Progenitor cell of endocrine pancreas (in vitro differentiated cells): ENCODE results near the gene MAFG. TPM values are rescaled to one million over a fixed set of nuclear protein-coding genes. Genes with fewer than 3 reads are reported as not detected.
A peak's percentile ranks its signal among the peaks of the same experiment; 100 is the strongest.

ENCODE experiments used
- DNase-seq: peaks from one replicate; pipeline ENCODE4 v3.0.0; 2021; ENCODE audit warnings: low spot score; ENCODE audit not compliant: unreplicated experiment
- H3K27ac Mint-ChIP-seq: 2 replicates; pipeline ENCODE4 v1.8.0; 2021; ENCODE audit warnings: mild to moderate bottlenecking, moderate library complexity, mixed read lengths
- H3K27me3 Mint-ChIP-seq: 2 replicates; pipeline ENCODE4 v1.8.0; 2021; ENCODE audit warnings: mixed read lengths
- H3K36me3 Mint-ChIP-seq: 2 replicates; pipeline ENCODE4 v1.8.0; 2022; ENCODE audit warnings: mixed read lengths; ENCODE audit not compliant: insufficient read depth
- H3K4me1 Mint-ChIP-seq: 2 replicates; pipeline ENCODE4 v1.8.0; 2021; ENCODE audit warnings: low read depth, mixed read lengths
- H3K4me3 Mint-ChIP-seq: 2 replicates; pipeline ENCODE4 v1.8.0; 2021; ENCODE audit warnings: low read depth, mild to moderate bottlenecking, moderate library complexity, mixed read lengths
- H3K9me3 Mint-ChIP-seq: 2 replicates; pipeline ENCODE4 v1.8.0; 2021; ENCODE audit warnings: low read depth, mixed read lengths
- total RNA-seq: library from RNA; stranded (reverse); gene quantifications from 2 replicates; pipeline ENCODE4 v1.2.1, GENCODE V29; 2021
- TF ChIP-seq, protein P1 (sequence below): fragments of 200-600 bp; sonication (generic); IDR thresholded peaks from one replicate; pipeline ENCODE4 v1.5.0; 2021; ENCODE audit warnings: antibody characterized with exemption, mild to moderate bottlenecking; ENCODE audit not compliant: unreplicated experiment

MAFG gene
- total RNA-seq, 1 donor from 2014 or later = 29.5 TPM

DNA sequence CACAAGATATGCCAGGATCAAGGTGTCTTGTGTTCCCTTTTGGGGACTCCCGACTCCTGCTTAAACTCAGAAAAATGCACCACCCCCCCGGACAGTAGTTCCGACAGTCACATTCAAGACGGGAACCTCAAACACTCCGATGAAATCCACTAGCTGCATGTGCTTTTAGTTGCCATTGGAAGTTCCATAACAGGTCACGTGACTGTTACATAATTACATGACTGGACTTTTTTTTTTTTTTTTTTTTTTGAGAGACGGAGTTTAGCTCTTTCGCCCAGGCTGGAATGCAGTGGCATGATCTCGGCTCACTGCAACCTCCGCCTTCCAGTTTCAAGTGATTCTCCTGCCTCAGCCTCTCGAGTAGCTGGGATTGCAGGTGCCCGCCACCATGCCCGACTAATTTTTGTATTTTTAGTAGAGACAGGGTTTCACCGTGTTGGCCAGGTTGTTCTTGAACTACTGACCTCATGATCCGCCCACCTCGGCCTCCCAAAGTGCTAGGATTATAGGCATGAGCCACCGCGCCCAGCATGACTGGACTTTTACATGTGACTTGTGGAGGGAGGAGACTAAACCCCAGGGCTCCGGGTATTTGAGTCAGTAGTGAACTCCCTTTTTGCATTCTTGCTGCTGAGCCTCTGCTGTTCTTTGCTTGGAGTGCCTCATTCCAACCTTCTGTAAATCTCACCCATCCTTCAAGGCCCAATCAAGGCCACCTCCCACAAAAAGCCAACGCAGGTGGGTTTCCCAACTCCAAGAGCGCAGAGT lies 11.1 kb downstream of the MAFG start:
- no peak for DNase-seq
- Mint-ChIP-seq H3K27ac (no peak overlapping the region), H3K9me3 (no peaks in the 10 kb centered on the region), H3K36me3 (peaks cover 19% of the 10 kb centered on the region), H3K4me3 (peak overlapping the region; percentile 75), H3K4me1 (peaks cover 14% of the 10 kb centered on the region), H3K27me3 (no peaks in the 10 kb centered on the region)
- TF ChIP-seq, protein P1, sequence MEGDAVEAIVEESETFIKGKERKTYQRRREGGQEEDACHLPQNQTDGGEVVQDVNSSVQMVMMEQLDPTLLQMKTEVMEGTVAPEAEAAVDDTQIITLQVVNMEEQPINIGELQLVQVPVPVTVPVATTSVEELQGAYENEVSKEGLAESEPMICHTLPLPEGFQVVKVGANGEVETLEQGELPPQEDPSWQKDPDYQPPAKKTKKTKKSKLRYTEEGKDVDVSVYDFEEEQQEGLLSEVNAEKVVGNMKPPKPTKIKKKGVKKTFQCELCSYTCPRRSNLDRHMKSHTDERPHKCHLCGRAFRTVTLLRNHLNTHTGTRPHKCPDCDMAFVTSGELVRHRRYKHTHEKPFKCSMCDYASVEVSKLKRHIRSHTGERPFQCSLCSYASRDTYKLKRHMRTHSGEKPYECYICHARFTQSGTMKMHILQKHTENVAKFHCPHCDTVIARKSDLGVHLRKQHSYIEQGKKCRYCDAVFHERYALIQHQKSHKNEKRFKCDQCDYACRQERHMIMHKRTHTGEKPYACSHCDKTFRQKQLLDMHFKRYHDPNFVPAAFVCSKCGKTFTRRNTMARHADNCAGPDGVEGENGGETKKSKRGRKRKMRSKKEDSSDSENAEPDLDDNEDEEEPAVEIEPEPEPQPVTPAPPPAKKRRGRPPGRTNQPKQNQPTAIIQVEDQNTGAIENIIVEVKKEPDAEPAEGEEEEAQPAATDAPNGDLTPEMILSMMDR = no peak

DNA sequence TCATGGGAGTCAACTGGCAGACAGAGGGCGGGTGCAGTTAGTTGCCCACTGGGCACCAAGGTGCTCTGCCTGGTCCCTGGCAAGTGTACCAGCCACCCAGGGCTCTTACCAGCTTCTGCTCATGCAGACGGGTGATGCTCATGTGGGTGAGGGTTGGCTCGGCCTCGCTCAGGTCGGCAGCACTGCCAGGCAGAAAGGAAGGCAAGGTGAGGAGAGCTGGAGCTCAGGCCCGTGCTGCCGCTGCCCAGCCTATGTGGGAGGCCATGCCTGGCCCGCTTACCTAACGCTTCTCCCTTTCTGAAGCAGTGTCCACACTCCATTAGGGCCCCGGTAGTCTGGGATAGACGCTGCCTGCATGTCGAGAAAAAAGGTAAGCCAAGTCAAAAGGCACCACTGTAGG lies 12.2 kb downstream of the MAFG start:
- no peak for DNase-seq
- no peaks in the 10 kb centered on the region for H3K9me3 Mint-ChIP-seq
- no peaks in the 10 kb centered on the region for H3K27me3 Mint-ChIP-seq
- H3K4me1 Mint-ChIP-seq = peaks cover 14% of the 10 kb centered on the region
- peak overlapping the region; percentile 51 for H3K4me3 Mint-ChIP-seq
- TF ChIP-seq, protein P1 = no peak
- peaks cover 15% of the 10 kb centered on the region for H3K36me3 Mint-ChIP-seq
- no peak overlapping the region for H3K27ac Mint-ChIP-seq

DNA sequence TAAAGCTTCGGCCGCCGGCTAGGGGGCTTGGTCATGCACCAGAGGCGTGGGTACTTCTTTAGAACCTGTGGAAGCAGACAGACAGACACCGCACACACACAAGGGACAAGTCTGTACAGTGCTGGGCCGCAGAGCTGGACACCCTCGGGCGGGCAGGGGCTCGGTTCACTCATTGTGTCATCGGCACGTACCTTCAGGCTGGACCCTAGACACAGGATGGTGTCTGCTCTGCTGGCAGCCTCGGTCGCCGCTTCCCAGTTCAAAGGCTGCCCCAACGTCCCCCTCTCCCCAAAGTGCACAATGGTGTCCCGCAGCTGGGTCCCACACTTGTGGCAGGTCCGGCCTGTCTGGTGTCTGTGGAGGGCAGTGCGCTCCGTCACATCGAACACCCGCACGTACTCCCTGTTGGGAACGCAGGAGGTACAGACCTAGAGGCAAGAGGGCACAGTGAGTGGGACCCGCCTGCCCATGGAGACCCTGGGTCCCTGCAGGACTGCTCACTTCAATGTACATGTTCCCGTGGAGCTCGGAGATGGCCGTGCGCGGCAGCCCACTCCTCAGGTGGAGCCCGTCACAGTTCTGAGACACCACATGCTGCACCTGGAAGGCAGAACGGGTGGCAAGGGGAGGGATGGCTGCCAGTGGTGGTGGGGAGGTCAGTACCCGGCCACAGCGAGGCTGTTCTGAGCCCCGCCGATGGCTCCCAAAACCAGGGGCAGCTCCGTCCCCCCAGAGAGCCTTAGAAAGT lies 13.3 kb downstream of the MAFG start:
- Mint-ChIP-seq H3K9me3 (no peaks in the 10 kb centered on the region), H3K36me3 (peaks cover 13% of the 10 kb centered on the region), H3K27ac (no peak overlapping the region), H3K4me1 (peaks cover 23% of the 10 kb centered on the region), H3K4me3 (no peak overlapping the region), H3K27me3 (no peaks in the 10 kb centered on the region)
- DNase-seq = no peak
- TF ChIP-seq, protein P1 = no peak

DNA sequence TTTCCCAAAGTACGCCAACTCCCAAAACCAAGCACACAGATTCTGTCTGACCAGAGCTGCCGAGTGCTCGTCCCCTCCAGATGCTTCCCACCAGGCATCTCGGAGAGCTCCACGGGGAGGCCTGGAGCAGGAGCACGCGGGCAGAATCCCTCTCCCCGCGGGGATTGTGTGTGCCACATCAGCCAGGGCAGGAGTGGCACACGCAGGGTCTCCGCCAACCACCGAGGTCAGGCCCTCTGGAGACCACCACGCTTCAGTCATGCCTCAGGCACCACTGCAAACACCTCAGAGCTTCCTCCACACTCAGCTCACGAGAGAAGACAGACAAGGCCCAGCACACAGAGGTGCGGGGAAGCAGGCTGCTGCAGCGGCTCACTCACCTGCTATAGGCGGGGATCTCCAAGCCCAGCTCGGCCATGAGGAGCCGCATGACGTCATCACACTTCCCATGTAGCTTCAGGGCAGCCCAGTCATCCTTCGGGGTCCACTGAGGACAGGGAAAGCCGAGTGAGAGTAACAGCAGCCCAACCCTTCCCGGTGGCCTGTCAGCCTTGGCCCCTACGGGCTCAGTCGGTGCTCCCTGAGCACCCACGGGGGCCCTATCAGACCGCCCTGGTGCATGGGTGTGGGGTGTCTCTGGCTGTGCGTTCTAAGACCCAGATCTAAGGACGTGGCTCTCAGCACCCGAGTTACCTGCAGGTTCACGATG lies 14.0 kb downstream of the MAFG start:
- no peak overlapping the region for H3K4me3 Mint-ChIP-seq
- H3K36me3 Mint-ChIP-seq = peaks cover 11% of the 10 kb centered on the region
- no peak overlapping the region for H3K27ac Mint-ChIP-seq

More for the DNA sequence above, 14.0 kb downstream of the MAFG start:
- H3K4me1 Mint-ChIP-seq = peaks cover 22% of the 10 kb centered on the region
- TF ChIP-seq, protein P1 = no peak
- DNase-seq = no peak
- H3K27me3 Mint-ChIP-seq = no peaks in the 10 kb centered on the region
- H3K9me3 Mint-ChIP-seq = no peaks in the 10 kb centered on the region
